ENCODE data around the gene CCP110.

The CCP110 gene

DNA sequence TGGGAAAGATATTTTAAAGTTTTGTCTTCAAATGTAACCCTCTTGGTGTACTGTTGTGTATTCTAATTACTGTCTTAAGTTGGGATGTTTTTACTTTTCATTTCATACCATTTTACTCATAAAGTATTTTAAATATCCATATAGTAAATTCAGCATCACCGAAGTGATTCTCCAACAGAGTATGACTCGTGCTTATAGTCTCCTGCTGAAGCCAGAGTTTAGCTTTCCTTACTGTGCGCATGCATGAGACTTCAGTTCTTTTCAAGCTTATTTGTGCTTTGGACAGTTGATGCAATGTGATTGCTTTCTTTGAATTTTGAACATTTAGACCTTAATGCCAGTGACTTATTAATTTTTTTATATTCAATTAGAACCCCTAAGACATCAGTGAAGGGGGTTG, 24.4 kb downstream of the CCP110 start:
- DNase-seq (ENCODE audit: low spot score) = no peak

GRCh38 chr16:19549673-19550072, 25.9 kb downstream of the CCP110 start:
- no peak for DNase-seq (ENCODE audit: low spot score)

- peak; percentile 99 for DNase-seq (ENCODE audit: low spot score)
Observed at GRCh38 chr16:19555186-19555937, 31.6 kb downstream of the CCP110 start, which contains the start of gene VPS35L. Gene VPS35L (plus strand): TSS chr16:19555703. CDS start chr16:19555730, 27 bp downstream.

- DNase-seq (ENCODE audit: low spot score) = no peak
Observed at GRCh38 chr16:19555938-19556771, 32.4 kb downstream of the CCP110 start.

DNA sequence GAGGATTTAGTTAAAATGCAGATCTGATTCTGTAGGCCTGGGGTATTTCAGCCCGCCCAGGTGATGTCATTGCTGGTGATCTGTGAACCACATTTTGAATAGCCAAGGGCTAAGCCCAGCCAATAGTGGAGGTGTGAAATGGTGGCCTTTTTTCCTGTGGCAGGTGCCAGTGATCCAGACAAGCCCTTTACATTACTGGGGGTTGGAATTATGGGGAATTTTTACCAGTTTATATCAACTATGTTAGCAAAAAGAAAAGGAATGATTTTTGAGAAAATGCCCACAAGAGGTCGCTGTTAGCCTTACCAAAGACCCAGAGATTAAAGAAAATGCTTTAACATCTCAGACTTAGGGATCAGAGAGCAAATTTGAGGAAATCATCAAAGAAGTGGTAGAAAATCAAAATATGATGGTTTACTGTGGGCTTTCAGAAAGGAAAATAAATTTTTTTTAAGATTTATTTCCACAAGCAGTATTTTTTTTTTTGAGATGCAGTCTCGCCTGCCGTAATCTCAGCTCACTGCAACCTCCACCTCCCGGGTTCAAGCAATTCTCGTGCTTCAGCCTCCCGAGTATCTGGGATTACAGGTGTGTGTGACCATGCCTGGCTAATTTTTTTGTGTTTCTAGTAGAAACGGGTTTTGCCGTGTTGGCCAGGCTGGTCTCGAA, 35.6 kb downstream of the CCP110 start:
- no peak for DNase-seq (ENCODE audit: low spot score)

DNA sequence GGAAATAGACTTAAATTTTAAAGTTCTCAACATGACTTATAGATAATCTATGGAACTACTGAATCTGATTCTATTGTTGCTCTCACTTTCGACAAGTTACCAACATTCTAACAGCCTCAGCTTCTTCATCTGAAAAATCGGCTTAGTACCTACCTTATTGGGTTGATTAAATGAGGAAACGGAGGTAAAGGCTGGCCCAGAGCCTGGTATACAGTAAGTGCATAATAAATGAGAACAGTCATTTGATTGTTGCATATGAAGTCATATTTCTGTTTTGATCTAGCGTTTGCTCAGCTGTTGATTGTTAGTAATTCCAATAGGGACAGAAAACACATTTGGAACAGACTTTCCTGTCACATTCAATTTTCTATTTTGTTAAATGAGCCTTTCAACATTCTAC, 36.3 kb downstream of the CCP110 start:
- DNase-seq (ENCODE audit: low spot score) = no peak

DNA sequence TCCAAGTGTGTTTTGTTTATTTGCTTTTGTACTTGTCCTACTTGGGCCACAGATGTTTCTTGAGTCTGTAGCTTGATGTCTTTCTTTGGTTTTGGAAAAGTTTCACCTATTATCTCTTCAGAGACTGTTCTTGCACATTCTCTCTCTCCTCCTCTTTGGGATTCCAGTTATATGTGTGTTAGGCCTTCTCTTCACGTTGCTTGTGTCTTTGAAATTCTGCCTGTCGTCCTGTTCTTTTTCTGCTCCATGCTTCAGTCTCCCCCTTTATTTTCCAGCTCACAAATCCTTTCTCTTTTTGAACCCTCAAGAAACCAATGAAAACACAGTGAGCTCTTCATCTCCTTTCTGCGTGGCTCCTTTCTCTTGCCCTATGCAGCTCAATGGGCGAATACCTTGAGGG, 39.6 kb downstream of the CCP110 start:
- no peak for DNase-seq (ENCODE audit: low spot score)

- no peak for DNase-seq (ENCODE audit: low spot score)
Observed at GRCh38 chr16:19566362-19566761, 42.6 kb downstream of the CCP110 start.

- no peak for DNase-seq (ENCODE audit: low spot score)
Observed at GRCh38 chr16:19567560-19567959, 43.8 kb downstream of the CCP110 start.

DNA sequence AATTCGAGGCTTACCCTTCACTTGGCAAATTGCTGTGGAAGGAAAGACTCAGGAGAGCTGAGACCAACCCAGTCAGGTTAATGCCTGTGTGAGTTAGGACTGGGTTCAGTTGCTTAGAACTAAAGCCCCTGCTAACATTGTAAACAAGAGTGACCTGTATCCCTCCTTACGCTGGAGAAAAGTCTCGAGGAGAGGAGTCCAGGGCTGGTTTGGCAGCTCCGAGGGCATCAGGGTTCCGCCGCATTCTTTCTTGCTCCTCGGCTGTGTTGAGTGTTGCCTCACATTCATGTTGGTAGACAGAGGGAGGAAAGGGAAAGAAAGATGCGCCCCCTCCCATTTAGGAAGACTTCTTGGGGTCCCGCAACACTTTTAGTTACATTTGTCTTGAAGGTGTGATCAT, 50.3 kb downstream of the CCP110 start:
- DNase-seq (ENCODE audit: low spot score) = no peak

- no peak for DNase-seq (ENCODE audit: low spot score)
Observed at GRCh38 chr16:19574615-19575014, 50.9 kb downstream of the CCP110 start.

GRCh38 chr16:19578378-19578971, 54.7 kb downstream of the CCP110 start:
- peak; percentile 71 for DNase-seq (ENCODE audit: low spot score)

- DNase-seq (ENCODE audit: low spot score) = no peak
Observed at GRCh38 chr16:19582050-19582831, 58.5 kb downstream of the CCP110 start.

DNA sequence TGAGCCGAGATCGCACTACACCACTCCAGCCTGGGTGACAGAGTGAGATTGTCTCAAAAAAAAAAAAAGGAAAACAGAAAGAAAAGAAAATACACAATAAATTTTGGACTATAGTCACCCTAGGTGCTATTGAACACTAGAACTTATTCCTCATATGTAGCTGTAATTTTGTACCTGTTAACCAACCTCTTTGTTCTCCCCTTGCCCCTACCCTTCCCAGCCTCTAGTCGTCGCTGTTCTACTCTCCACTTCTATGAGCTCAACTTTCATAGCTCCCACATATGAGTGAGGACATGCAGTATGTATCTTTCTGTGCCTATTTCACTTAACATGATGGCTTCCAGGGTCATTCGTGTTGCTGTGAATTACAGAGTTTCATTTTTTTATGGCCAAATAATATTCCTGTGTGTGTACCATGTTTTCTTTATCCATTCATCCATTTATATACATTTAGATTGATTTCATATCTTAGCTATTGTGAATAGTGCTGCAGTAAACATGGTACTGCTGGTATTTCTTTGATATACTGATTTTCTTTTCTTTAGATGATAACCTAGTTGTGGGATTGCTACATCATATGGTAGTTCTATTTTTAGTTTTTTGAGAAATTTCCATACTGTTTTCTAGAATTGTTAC, 60.0 kb downstream of the CCP110 start:
- no peak for DNase-seq (ENCODE audit: low spot score)

GRCh38 chr16:19588661-19589060, 64.9 kb downstream of the CCP110 start:
- no peak for DNase-seq (ENCODE audit: low spot score)

- no peak for DNase-seq (ENCODE audit: low spot score)
Observed at GRCh38 chr16:19589106-19589505, 65.4 kb downstream of the CCP110 start.

- no peak for DNase-seq (ENCODE audit: low spot score)
Observed at GRCh38 chr16:19589771-19590302, 66.1 kb downstream of the CCP110 start.

DNA sequence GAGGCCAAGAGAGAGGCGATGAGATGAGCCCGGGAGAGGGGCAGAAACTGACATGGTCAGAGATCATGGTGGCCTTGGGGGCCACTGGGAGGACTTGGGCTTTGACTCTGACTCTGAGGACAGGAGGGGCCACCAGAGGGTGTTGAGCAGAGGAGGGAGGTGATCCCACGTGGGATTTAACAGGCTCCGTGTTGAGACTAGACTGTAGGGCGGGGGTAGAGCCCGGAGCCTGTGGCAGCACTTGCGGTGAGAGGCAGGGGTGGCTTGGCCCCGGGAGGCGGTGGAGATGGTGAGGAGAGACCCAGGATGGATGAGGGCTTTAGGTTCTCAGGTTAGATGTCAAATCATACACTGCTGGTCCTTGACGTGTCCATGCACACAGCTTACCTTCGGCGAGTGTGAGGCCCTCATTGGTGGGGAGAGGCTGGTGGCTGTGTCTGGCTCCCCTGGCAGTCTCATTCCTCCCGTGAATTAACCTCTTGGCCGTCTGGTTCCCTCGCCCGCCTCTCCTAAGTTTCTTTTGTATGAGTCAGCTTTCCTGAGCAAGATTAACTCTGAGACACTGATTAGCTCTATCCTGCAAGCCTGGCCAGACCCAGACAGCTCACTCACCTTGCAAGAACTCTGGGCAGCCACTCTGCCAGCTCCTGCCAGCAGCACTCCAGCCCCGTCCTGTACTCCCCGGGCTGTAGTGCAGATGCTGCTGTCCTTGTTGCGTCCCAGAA, 71.5 kb downstream of the CCP110 start:
- no peak for DNase-seq (ENCODE audit: low spot score)

DNA sequence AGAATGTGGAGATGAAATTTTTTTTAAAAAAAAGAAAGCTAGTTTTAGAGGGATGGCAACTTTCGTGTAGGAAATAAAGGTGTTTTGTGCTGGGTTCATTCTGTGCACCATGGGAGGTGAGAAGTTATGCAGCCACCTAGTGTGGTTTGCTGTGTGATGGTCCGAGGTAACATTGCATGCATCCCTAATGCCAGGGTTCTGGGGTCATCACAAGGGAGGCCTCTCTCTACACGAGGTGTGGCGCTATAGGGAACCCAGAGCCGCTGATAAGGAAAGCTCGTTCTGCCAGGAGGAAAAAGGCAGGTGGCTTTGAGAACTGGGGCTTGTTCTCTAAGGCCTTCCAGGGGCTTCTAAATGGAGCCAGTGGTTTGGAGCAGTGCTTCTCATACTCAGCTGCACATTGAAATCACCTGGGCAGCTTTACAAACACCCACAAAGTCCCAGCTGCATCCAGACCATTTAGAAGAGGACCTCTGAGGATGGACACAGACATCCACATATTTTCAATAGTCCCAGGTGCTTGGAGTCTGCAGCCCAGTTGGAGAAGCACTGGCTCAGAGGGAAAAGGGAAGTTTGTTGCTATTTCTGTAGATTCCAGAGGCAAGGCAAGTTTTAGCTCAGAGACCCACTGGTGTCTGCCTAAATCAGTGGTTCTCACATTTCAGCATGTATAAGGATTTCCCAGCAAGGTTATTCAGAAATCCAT, 75.2 kb downstream of the CCP110 start:
- no peak for DNase-seq (ENCODE audit: low spot score)

Data from left forelimb (tissue), 1 donor.